ENCODE results near the gene FRMD5.

FRMD5 gene

GRCh38 chr15:43923553-43923952 is 271.5 kb downstream of the FRMD5 start:
- Histone ChIP-seq H3F3A (ENCODE audit: insufficient read depth) (no peaks in the 10 kb centered on the region), H3K4me3 (ENCODE audit: insufficient read depth, low read length, poor library complexity, severe bottlenecking) (no peak overlapping the region), H3K79me2 (ENCODE audit: insufficient read depth, low read length) (no peaks in the 10 kb centered on the region), H3K27me3 (ENCODE audit: low read length) (no peaks in the 10 kb centered on the region), H2AFZ (ENCODE audit: low read depth, low read length, severe bottlenecking) (no peak overlapping the region), H3K9ac (ENCODE audit: low read length) (no peak overlapping the region), H4K20me1 (ENCODE audit: low read depth, low read length) (no peaks in the 10 kb centered on the region), H3K9me3 (ENCODE audit: insufficient read depth, low read length) (no peaks in the 10 kb centered on the region), H3K4me2 (ENCODE audit: low read depth, low read length, poor library complexity, severe bottlenecking) (no peak overlapping the region), H3K9me2 (replicated peaks; ENCODE audit: insufficient read depth, low read length) (no peaks in the 10 kb centered on the region), H3K27ac (ENCODE audit: low read depth, low read length) (no peak overlapping the region), H3K36me3 (ENCODE audit: low read length) (no peaks in the 10 kb centered on the region)
- TF ChIP-seq CTCF (IDR thresholded peaks at IDR 0.05; ENCODE audit: insufficient read depth, low read length, poor library complexity, severe bottlenecking) (no peak), EZH2phosphoT487 (conservative IDR thresholded peaks at IDR 0.05; ENCODE audit: low read length) (no peak)

- Histone ChIP-seq H2AFZ (ENCODE audit: low read depth, low read length, severe bottlenecking) (no peak overlapping the region), H3K9me3 (ENCODE audit: insufficient read depth, low read length) (no peaks in the 10 kb centered on the region), H3K79me2 (ENCODE audit: insufficient read depth, low read length) (no peaks in the 10 kb centered on the region), H3K4me3 (ENCODE audit: insufficient read depth, low read length, poor library complexity, severe bottlenecking) (no peak overlapping the region), H4K20me1 (ENCODE audit: low read depth, low read length) (no peaks in the 10 kb centered on the region), H3K9ac (ENCODE audit: low read length) (no peak overlapping the region), H3K36me3 (ENCODE audit: low read length) (no peaks in the 10 kb centered on the region), H3K27ac (ENCODE audit: low read depth, low read length) (no peak overlapping the region), H3K27me3 (ENCODE audit: low read length) (no peaks in the 10 kb centered on the region), H3F3A (ENCODE audit: insufficient read depth) (no peaks in the 10 kb centered on the region), H3K4me2 (ENCODE audit: low read depth, low read length, poor library complexity, severe bottlenecking) (no peak overlapping the region), H3K9me2 (replicated peaks; ENCODE audit: insufficient read depth, low read length) (no peaks in the 10 kb centered on the region)
- TF ChIP-seq CTCF (IDR thresholded peaks at IDR 0.05; ENCODE audit: insufficient read depth, low read length, poor library complexity, severe bottlenecking) = no peak
- no peak for TF ChIP-seq EZH2phosphoT487 (conservative IDR thresholded peaks at IDR 0.05; ENCODE audit: low read length)
Measured at GRCh38 chr15:43922021-43922420, 273.1 kb downstream of the FRMD5 start.

- Histone ChIP-seq H3K9me2 (replicated peaks; ENCODE audit: insufficient read depth, low read length) (no peaks in the 10 kb centered on the region), H3K4me3 (ENCODE audit: insufficient read depth, low read length, poor library complexity, severe bottlenecking) (no peak overlapping the region), H3K79me2 (ENCODE audit: insufficient read depth, low read length) (no peaks in the 10 kb centered on the region), H3F3A (ENCODE audit: insufficient read depth) (no peaks in the 10 kb centered on the region), H3K4me2 (ENCODE audit: low read depth, low read length, poor library complexity, severe bottlenecking) (no peak overlapping the region), H3K36me3 (ENCODE audit: low read length) (no peaks in the 10 kb centered on the region), H2AFZ (ENCODE audit: low read depth, low read length, severe bottlenecking) (no peak overlapping the region), H3K27me3 (ENCODE audit: low read length) (no peaks in the 10 kb centered on the region), H3K27ac (ENCODE audit: low read depth, low read length) (no peak overlapping the region), H3K9ac (ENCODE audit: low read length) (no peak overlapping the region), H3K9me3 (ENCODE audit: insufficient read depth, low read length) (no peaks in the 10 kb centered on the region), H4K20me1 (ENCODE audit: low read depth, low read length) (no peaks in the 10 kb centered on the region)
- no peak for TF ChIP-seq CTCF (IDR thresholded peaks at IDR 0.05; ENCODE audit: insufficient read depth, low read length, poor library complexity, severe bottlenecking)
- TF ChIP-seq EZH2phosphoT487 (conservative IDR thresholded peaks at IDR 0.05; ENCODE audit: low read length) = no peak
Measured at GRCh38 chr15:43920815-43921214, 274.3 kb downstream of the FRMD5 start.

- no peaks in the 10 kb centered on the region for H3K36me3 ChIP-seq (ENCODE audit: low read length)
- no peaks in the 10 kb centered on the region for H3K79me2 ChIP-seq (ENCODE audit: insufficient read depth, low read length)
- H3K27me3 ChIP-seq (ENCODE audit: low read length) = no peaks in the 10 kb centered on the region
- H3K27ac ChIP-seq (ENCODE audit: low read depth, low read length) = no peak overlapping the region
- no peak overlapping the region for H3K9ac ChIP-seq (ENCODE audit: low read length)
- H3K9me3 ChIP-seq (ENCODE audit: insufficient read depth, low read length) = no peaks in the 10 kb centered on the region
- H3K4me3 ChIP-seq (ENCODE audit: insufficient read depth, low read length, poor library complexity, severe bottlenecking) = no peak overlapping the region
- H3K9me2 ChIP-seq (replicated peaks; ENCODE audit: insufficient read depth, low read length) = no peaks in the 10 kb centered on the region
- no peaks in the 10 kb centered on the region for H4K20me1 ChIP-seq (ENCODE audit: low read depth, low read length)
- no peak overlapping the region for H2AFZ ChIP-seq (ENCODE audit: low read depth, low read length, severe bottlenecking)
- no peaks in the 10 kb centered on the region for H3F3A ChIP-seq (ENCODE audit: insufficient read depth)
- no peak overlapping the region for H3K4me2 ChIP-seq (ENCODE audit: low read depth, low read length, poor library complexity, severe bottlenecking)
- TF ChIP-seq EZH2phosphoT487 (conservative IDR thresholded peaks at IDR 0.05; ENCODE audit: low read length) (no peak), CTCF (IDR thresholded peaks at IDR 0.05; ENCODE audit: insufficient read depth, low read length, poor library complexity, severe bottlenecking) (no peak)
Measured at GRCh38 chr15:43920254-43920600, 274.8 kb downstream of the FRMD5 start.
